Erythroblast (primary cell): Measurements from ENCODE around the gene FAM20C.

ENCODE experiments used
- GATA1 ChIP-seq: IDR thresholded peaks from 2 replicates; pipeline ENCODE4 v1.6.1; 2011; ENCODE audit warnings: low read depth, mild to moderate bottlenecking, control low read depth, low read length, moderate library complexity
- POLR2A ChIP-seq: IDR thresholded peaks from 2 replicates; pipeline ENCODE4 v1.6.1; 2011; ENCODE audit warnings: mild to moderate bottlenecking, low read length

- TF ChIP-seq POLR2A: no peak
- TF ChIP-seq GATA1: no peak
These were observed 19.0 kb upstream of the FAM20C start for GRCh38 chr7:173209-173918.
